ENCODE data around the gene FOXF1.

The FOXF1 gene

GRCh38 chr16:86492267-86492960 is 17.9 kb upstream of the FOXF1 start:
- no peak for TF ChIP-seq CTCF (IDR thresholded peaks at IDR 0.05)
- TF ChIP-seq ZFX (IDR thresholded peaks at IDR 0.05; ENCODE audit: borderline replicate concordance) = no peak
- H3K27ac ChIP-seq = no peak overlapping the region

GRCh38 chr16:86492961-86493629 is 17.2 kb upstream of the FOXF1 start:
- H3K27ac ChIP-seq = no peak overlapping the region

GRCh38 chr16:86494039-86494564 is 16.2 kb upstream of the FOXF1 start:
- TF ChIP-seq CTCF (IDR thresholded peaks at IDR 0.05) (no peak), ZFX (IDR thresholded peaks at IDR 0.05; ENCODE audit: borderline replicate concordance) (no peak)
- H3K27ac ChIP-seq = no peak overlapping the region

More at GRCh38 chr16:86492961-86493629, 17.2 kb upstream of the FOXF1 start:
- TF ChIP-seq CTCF (IDR thresholded peaks at IDR 0.05) (no peak), ZFX (IDR thresholded peaks at IDR 0.05; ENCODE audit: borderline replicate concordance) (no peak)

GRCh38 chr16:86494565-86495356 is 15.6 kb upstream of the FOXF1 start:
- TF ChIP-seq CTCF (IDR thresholded peaks at IDR 0.05) (no peak), ZFX (IDR thresholded peaks at IDR 0.05; ENCODE audit: borderline replicate concordance) (no peak)
- no peak overlapping the region for H3K27ac ChIP-seq

- no peak for TF ChIP-seq ZFX (IDR thresholded peaks at IDR 0.05; ENCODE audit: borderline replicate concordance)
- H3K27ac ChIP-seq = no peak overlapping the region
Measured at GRCh38 chr16:86495357-86495701, 15.0 kb upstream of the FOXF1 start.

- no peak overlapping the region for H3K27ac ChIP-seq
- TF ChIP-seq ZFX (IDR thresholded peaks at IDR 0.05; ENCODE audit: borderline replicate concordance) (no peak), CTCF (IDR thresholded peaks at IDR 0.05) (no peak)
Measured at GRCh38 chr16:86495756-86496261, 14.5 kb upstream of the FOXF1 start.

- H3K27ac ChIP-seq = no peak overlapping the region
- TF ChIP-seq CTCF (IDR thresholded peaks at IDR 0.05) (no peak), ZFX (IDR thresholded peaks at IDR 0.05; ENCODE audit: borderline replicate concordance) (no peak)
Measured at GRCh38 chr16:86496262-86496928, 13.9 kb upstream of the FOXF1 start.

Measured in 22Rv1 (cell line).